ENCODE results near the gene FBXO22.

- TF ChIP-seq CTCF (IDR thresholded peaks at IDR 0.05; ENCODE audit: low read depth, low read length) (no peak), POLR2A (IDR thresholded peaks at IDR 0.05; ENCODE audit: extremely low read depth, insufficient read length) (no peak), MAX (IDR thresholded peaks at IDR 0.05; ENCODE audit: low read depth, low read length) (no peak)
These were observed 11.8 kb upstream of the FBXO22 start for GRCh38 chr15:75891895-75892294.

Measured in NB4 (cell line).